ENCODE data around the gene TTC28. TPM values are rescaled to one million over a fixed set of nuclear protein-coding genes. Genes with fewer than 3 reads are reported as not detected.

TTC28 gene
- total RNA-seq, 2 experiments from 2014 or later: 1.2 to 3.6 TPM

DNA sequence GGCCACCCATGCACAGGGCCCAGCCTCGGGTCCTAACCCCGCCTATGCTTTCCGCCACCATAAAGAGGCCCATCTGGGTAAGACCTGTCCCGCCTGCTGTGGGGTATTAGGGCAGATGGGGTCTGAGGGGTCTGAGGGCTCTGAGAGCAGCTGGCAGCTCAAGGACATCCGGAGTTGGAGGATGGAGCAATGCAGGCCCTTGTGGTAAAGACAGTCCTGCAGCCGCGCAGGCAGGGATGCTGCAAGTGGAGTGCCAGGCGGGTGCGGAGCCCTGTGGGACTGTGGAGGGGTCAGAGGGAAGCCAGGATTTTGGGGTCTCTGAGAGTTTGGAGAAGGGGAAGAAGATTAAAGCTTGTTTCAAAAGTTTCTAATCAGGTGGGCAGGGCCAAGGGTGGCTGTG is 679.3 kb downstream of the TTC28 start:
- CTCF ChIA-PET: interaction anchor here (1.7 kb wide), 1 partner anchor 9 kb away, joined by 5 read pairs; no protein-coding TSS in a partner anchor
- H3K36me3 Mint-ChIP-seq: no peaks in the 10 kb centered on the region
- no peak for ATAC-seq
- H3K4me3 Mint-ChIP-seq: no peak overlapping the region
- H3K27me3 Mint-ChIP-seq: no peaks in the 10 kb centered on the region
- DNase-seq: no peak
- H3K27ac Mint-ChIP-seq: no peak overlapping the region
- no peaks in the 10 kb centered on the region for H3K4me1 Mint-ChIP-seq
- no peaks in the 10 kb centered on the region for H3K9me3 Mint-ChIP-seq (ENCODE audit: low read depth)

DNA sequence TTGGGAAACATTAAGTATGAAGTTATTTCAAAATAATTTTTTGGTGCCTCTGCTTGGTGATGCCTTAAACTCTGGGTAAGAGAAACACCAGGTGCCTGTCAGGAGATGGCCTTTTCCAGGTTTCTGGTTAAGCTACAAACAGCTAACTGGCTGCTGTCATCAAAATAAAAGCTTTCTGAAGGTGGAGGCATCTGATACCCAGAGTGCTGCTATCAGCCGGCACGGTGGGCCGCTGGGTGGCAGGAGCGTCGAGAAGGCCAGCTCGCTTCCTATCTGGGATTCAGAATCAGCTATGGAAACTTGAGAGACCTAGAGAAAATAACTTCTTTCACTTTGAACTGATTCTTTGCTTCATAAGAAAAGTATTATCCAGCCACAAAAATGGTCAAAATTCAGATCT is 679.8 kb downstream of the TTC28 start:
- Mint-ChIP-seq H3K4me1 (no peaks in the 10 kb centered on the region), H3K4me3 (no peak overlapping the region), H3K36me3 (no peaks in the 10 kb centered on the region), H3K9me3 (ENCODE audit: low read depth) (no peaks in the 10 kb centered on the region), H3K27me3 (no peaks in the 10 kb centered on the region), H3K27ac (no peak overlapping the region)
- CTCF ChIA-PET: interaction anchor here (1.7 kb wide), 1 partner anchor 9 kb away, joined by 5 read pairs; no protein-coding TSS in a partner anchor
- no peak for ATAC-seq
- no peak for DNase-seq

DNA sequence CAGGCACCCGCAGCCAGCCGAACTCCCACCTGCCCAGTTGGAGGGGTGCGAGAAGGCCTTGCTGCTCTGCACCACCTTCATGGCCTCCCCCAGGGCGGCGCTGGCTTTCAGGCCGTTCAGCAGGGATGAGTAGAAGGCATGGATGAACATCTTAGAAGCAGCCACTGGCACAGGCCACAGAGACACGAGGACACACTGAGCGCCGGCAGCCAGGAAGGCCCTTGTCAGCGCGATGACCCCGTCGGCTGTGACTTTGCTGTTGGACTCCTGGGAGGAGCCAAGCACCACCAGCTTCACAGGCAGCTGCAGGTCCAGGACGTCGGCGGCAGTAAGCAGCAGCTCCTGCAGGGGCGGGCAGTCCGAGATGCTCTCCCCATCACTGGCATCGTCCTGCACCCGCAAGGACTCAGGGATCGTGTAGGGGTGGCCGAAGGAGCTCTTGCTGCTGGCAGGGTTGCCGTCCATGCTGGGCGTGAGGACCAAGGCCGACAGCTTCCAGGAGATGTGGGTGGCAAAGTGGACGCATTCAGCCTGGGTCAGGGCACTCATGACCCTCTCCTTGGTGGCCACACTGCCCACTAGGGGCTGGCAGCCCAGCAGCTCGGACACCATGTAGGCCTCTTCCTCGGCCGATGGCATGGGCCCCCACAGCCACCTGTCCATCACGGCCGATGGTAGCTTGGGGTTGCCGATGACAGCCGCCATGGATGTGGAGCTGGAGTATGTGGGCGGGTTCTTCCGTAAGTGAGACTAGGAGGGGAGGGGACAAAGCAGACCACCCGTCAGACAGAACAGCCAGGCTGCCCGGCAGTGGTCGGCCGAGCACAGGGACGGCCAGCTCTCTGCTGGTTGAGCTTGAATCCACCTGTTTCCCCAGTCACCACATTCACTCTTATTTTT is 680.9 kb downstream of the TTC28 start:
- CTCF ChIA-PET: no interaction called here

DNA sequence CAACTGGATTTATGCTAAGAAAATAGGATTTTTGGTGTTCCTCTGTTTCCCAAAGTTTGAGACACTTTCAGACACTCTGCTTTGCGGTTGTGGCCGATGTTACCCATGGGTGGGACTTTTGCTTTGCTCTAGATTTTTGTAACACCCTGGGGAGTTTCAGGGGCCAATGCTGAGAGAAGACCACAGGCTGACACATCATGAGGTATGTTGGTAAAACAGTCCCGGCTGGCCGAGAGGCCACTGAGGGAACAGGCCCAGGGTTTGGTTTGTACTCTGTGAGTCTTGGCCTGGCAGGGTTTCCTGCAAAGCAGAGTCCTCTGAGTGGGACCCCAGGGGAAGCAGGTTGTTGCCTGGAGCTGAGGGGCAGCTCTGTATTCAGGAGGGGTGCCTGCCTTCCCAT is 682.1 kb downstream of the TTC28 start:
- no peaks in the 10 kb centered on the region for H3K9me3 Mint-ChIP-seq (ENCODE audit: low read depth)
- no peak for DNase-seq
- no peak for ATAC-seq
- H3K36me3 Mint-ChIP-seq: no peaks in the 10 kb centered on the region
- H3K27me3 Mint-ChIP-seq: no peaks in the 10 kb centered on the region
- CTCF ChIA-PET: no interaction called here
- no peaks in the 10 kb centered on the region for H3K4me1 Mint-ChIP-seq
- H3K27ac Mint-ChIP-seq: no peak overlapping the region
- no peak overlapping the region for H3K4me3 Mint-ChIP-seq

More for the DNA sequence above, 680.9 kb downstream of the TTC28 start:
- DNase-seq: no peak
- no peak overlapping the region for H3K4me3 Mint-ChIP-seq
- H3K36me3 Mint-ChIP-seq: no peaks in the 10 kb centered on the region
- no peak overlapping the region for H3K27ac Mint-ChIP-seq
- no peaks in the 10 kb centered on the region for H3K9me3 Mint-ChIP-seq (ENCODE audit: low read depth)
- ATAC-seq: no peak
- H3K27me3 Mint-ChIP-seq: no peaks in the 10 kb centered on the region
- no peaks in the 10 kb centered on the region for H3K4me1 Mint-ChIP-seq

DNA sequence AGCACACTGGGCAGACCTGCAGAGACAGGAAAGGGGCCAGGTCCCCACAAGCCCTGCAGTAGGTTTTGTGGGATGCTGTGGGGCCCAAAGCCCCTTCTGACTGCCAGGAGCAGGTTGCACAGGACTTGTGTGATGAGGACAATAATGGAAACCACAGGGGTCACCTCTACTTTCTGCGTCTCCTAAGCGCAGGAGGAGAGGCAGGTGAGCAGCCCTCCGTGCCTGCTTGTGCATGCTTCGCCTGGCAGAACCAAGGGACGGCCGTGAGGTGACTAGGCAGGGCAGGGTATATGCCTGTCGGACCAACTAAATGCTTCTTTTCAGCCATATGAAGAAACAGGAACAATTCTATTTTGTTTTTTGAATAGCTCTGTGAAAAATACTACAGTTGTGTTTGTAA is 682.7 kb downstream of the TTC28 start:
- ATAC-seq: no peak
- H3K4me1 Mint-ChIP-seq: no peaks in the 10 kb centered on the region
- CTCF ChIA-PET: no interaction called here

DNA sequence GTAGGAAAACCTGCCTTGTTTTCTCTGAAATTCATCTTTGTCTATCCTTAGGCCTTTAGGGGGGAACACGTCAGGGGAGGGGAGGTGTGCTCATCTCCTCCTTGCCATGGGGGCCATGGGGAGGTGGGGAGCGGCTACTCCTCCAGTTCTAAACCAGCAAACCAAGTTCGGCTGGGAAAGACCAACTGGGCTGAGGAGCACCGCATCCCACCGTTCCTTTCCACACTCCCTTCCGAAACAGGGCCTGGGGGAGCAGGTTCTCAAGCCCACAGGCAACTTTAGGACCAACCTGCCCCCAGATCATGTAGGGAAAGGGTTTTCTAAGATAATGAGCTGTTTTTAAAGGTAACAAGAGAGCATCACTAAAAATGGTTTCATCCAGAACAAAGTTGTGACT is 683.1 kb downstream of the TTC28 start:
- no peaks in the 10 kb centered on the region for H3K4me1 Mint-ChIP-seq
- CTCF ChIA-PET: no interaction called here
- no peaks in the 10 kb centered on the region for H3K9me3 Mint-ChIP-seq (ENCODE audit: low read depth)
- no peak overlapping the region for H3K4me3 Mint-ChIP-seq
- H3K27ac Mint-ChIP-seq: no peak overlapping the region
- no peaks in the 10 kb centered on the region for H3K36me3 Mint-ChIP-seq
- ATAC-seq (no peak), DNase-seq (no peak)
- no peaks in the 10 kb centered on the region for H3K27me3 Mint-ChIP-seq

More for the DNA sequence above, 682.7 kb downstream of the TTC28 start:
- Mint-ChIP-seq H3K27ac (no peak overlapping the region), H3K27me3 (no peaks in the 10 kb centered on the region), H3K9me3 (ENCODE audit: low read depth) (no peaks in the 10 kb centered on the region), H3K4me3 (no peak overlapping the region), H3K36me3 (no peaks in the 10 kb centered on the region)
- no peak for DNase-seq

DNA sequence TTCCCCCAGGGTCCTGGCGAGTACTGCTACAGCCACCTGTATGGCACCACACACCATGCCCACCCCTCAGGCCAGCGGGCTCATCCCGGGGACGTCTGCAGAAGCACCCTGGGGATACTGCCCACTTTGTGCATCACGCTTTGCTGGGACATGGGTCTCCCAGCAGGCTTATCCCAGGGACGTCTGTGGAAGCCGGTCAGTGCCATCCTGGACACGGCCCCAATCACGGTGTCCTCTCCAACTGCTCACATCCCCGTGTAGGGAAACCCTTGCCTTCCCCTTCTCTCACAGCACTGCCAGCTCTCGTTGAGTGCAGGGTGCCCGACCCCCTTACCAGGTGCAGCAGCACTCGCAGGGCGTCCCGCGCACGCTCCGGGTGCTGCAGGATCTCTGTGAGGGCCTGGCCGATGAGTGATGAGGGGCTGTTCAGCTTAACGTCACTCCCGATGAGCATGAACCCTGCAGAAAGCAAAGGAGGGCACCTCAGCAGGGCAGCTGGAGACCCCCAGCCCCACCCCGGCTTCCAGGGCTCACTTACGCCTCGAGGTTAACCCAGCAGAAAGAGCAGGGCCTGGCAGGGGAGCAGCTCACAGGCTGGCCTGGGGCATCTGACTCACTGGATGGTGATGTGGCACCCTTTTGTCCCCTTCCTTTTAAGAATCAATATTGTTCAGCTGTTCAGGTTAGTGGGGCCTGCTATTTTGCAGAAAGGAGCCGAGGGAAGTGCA is 683.7 kb downstream of the TTC28 start:
- no peaks in the 10 kb centered on the region for H3K9me3 Mint-ChIP-seq (ENCODE audit: low read depth)
- no peak for ATAC-seq
- H3K27me3 Mint-ChIP-seq: no peaks in the 10 kb centered on the region
- no peak overlapping the region for H3K27ac Mint-ChIP-seq
- no peak overlapping the region for H3K4me3 Mint-ChIP-seq
- DNase-seq: no peak
- CTCF ChIA-PET: no interaction called here
- no peaks in the 10 kb centered on the region for H3K36me3 Mint-ChIP-seq
- H3K4me1 Mint-ChIP-seq: no peaks in the 10 kb centered on the region

DNA sequence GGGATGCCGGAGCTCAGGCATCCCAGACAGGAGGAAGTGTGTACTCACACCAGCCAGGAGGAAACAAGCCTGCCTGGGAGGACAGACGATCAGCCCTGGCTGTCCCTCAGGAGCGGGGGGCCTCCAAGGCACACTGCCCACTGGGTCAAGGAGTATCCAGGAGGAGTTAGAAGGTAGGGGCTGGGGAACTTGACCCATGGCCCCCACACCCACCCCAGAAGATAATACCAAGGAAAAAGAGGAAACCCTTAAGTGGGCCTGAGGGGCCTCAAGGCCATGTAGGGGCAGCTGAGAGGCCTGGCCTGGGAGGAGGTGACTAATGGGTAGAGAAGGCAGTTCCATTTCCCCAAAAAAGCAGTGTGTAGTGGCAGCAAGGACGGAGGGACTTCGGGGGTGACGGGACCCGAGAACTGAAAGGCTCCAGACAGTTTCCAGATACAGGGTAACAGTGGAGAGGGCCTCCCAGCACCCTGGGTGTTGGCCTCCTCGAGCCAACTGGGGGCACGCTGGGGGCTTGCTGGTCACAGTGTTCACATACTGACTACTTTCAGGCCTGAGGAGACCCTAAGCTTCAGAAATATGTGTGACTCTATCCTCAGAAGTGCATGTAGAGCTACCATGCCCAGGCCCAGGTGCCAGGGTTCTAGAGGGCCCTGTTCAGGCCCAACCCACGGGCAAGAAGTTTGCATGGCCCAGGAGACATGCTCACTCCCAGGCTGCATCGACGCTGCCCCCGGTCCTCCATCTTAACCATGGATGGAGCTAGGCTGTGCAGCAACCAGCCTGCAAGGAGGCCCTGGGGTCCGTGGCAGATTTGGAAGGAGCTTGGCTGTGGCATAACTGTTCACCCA is 684.9 kb downstream of the TTC28 start:
- ATAC-seq (no peak), DNase-seq (no peak)
- Mint-ChIP-seq H3K27me3 (no peaks in the 10 kb centered on the region), H3K9me3 (ENCODE audit: low read depth) (no peaks in the 10 kb centered on the region), H3K4me3 (no peak overlapping the region), H3K4me1 (no peaks in the 10 kb centered on the region), H3K27ac (no peak overlapping the region), H3K36me3 (no peaks in the 10 kb centered on the region)
- CTCF ChIA-PET: no interaction called here

DNA sequence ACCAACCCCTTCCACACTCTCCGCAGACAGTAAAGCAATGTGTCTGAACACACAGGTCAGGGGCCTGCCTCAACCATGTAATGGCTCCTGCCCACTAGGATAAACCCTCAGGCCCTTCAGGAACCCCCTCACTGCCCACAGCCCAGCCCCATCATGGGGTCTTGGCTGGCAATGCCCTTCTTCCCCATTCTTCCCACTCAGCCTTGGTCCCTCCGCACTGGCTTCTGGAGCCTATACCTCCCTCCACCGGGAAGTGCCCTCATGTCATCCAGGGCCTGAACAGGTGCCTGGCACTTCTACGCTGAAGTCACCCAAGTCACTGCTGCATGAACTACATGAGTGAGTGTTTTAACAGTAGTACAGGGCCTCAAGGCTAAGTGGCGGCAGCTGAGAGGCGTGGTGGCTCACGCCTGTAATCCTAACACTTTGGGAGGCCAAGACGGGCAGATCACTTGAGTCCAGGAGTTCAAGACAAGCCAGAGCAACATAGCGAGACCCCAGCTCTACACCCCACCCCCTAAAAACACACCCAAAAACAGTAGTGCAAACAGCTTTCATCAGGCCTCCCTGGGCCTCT is 685.8 kb downstream of the TTC28 start:
- no peak for DNase-seq
- Mint-ChIP-seq H3K9me3 (ENCODE audit: low read depth) (no peaks in the 10 kb centered on the region), H3K27ac (no peak overlapping the region), H3K4me1 (peaks cover under 1% of the 10 kb centered on the region), H3K27me3 (no peaks in the 10 kb centered on the region), H3K4me3 (no peak overlapping the region), H3K36me3 (no peaks in the 10 kb centered on the region)
- CTCF ChIA-PET: no interaction called here
- no peak for ATAC-seq

DNA sequence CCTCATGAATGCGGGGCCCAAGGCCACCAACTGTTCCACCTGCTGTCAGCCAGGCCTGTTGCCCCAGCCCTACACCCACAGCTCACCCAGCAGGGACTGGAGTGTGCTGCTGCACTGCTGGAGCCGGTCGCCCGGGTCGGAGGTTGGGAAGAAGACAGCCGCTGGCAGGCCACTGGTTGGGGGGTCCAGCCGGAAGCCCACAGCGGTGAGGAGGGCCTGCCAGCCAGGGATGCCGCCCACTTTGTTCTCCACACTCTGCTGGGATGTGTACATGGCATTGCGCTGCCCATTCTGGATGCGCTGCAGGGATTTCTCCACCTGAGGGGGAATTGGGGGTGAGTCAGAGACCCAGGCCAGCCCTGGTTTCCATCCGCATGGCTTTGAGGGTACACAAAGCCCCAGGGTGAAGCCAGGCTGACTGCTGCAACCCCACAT is 686.4 kb downstream of the TTC28 start:
- Mint-ChIP-seq H3K9me3 (ENCODE audit: low read depth) (no peaks in the 10 kb centered on the region), H3K27ac (no peak overlapping the region), H3K27me3 (no peaks in the 10 kb centered on the region), H3K4me3 (no peak overlapping the region), H3K36me3 (no peaks in the 10 kb centered on the region), H3K4me1 (peaks cover 4% of the 10 kb centered on the region)
- ATAC-seq (no peak), DNase-seq (no peak)
- CTCF ChIA-PET: no interaction called here

DNA sequence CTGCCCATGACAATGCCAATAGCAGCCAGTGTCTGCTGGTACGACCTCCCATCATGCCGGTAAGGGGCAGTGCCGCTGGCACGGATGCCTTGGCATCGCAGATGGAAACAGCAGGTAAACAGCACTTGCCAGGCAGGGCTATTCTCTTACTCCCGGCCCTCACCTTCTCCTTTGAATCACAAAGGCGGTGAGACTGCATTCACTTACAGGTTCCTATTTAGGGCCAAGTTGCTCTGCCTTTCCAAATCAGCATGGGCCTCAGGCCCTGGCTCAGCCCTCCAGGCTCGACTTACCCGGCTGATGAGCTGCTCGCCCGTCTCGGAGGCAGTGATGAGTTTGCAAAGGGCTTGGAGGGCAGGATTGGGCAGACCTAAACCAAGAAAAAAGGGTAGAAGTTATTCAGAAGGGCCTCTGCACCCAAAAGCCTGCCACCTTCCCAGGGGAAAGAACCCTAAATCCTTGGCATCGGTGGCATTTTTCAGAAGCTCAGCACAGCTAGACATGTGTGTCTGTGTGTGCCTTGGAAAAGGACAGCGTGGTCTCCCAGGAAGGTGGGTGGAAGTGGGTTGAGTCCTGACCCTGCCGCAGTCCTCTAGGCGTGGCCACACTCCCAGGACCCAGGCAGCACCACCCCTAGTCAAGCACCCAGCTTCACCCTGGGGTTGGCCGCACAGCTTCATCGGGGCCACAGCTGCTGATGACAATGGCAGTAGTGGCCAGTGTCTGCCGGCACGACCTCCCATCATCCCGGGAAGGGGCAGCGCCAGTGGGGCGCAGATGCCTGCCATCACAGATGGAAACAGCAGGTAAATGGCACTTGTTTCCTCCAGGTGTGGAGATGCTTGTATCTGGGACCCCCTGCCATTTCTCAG is 687.1 kb downstream of the TTC28 start:
- Mint-ChIP-seq H3K4me1 (peaks cover 6% of the 10 kb centered on the region), H3K27me3 (no peaks in the 10 kb centered on the region), H3K9me3 (ENCODE audit: low read depth) (no peaks in the 10 kb centered on the region), H3K36me3 (no peaks in the 10 kb centered on the region), H3K4me3 (no peak overlapping the region), H3K27ac (no peak overlapping the region)
- ATAC-seq (no peak), DNase-seq (no peak)
- CTCF ChIA-PET: no interaction called here

DNA sequence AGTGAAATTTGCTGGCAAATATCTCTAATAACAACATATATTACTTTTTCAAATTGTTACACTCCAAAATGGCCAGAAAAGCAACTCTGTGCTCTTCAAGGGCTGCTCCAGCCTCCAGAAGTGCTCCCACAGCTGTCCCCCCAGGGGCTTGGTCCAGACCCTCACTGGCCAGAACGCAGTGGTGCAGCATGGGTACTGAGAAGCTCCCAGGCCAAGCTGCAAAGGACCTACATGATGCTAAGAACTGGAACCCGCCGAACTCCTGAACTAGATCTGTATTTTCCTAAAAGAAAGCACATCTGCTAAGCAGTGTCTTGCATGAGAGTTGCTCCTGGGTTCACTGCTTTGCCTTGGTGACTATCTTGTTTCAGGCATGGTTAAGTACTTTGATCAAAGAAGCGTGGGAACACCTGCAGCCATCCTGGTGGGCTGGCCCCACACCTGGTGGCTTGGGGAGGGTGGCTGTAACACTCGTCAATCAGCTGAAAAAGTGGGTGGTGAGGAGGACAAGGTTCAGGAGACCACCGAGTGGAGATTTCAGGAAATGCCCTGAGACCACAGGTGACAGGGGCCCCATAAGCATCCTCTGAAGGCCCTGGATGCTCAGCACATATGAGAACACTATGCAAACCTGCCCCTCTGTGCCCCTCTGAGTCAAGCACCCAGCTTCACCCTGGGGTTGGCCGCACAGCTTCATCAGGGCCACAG is 687.9 kb downstream of the TTC28 start:
- ATAC-seq (no peak), DNase-seq (no peak)
- Mint-ChIP-seq H3K36me3 (no peaks in the 10 kb centered on the region), H3K27me3 (no peaks in the 10 kb centered on the region), H3K4me1 (peaks cover 7% of the 10 kb centered on the region), H3K9me3 (ENCODE audit: low read depth) (no peaks in the 10 kb centered on the region), H3K4me3 (no peak overlapping the region), H3K27ac (no peak overlapping the region)
- CTCF ChIA-PET: no interaction called here

All from activated CD8-positive, alpha-beta memory T cell treated with anti-CD3 and anti-CD28 coated beads, Interleukin-2, amount 10 ng/mL, durations not matched to agents 7 days and 5 days (primary cell).